H9 (cell line): Measurements from ENCODE around the gene TSPAN3. TPM values are rescaled to one million over a fixed set of nuclear protein-coding genes. Genes with fewer than 3 reads are reported as not detected.

Experiments
- DNase-seq: peaks from one replicate; pipeline ENCODE4 v3.0.0-alpha.2; 2017
- H2AFZ ChIP-seq: one replicate; pipeline ENCODE4 v1.6.1; 2013; ENCODE audit warnings: mild to moderate bottlenecking, low read length, control low read depth, moderate library complexity
- H2AK5ac ChIP-seq: 2 replicates; pipeline ENCODE4 v1.6.1; 2013; ENCODE audit warnings: low read length, control low read depth, mixed read lengths; ENCODE audit not compliant: insufficient read length
- H2BK120ac ChIP-seq: one replicate; pipeline ENCODE4 v1.6.1; 2013; ENCODE audit warnings: low read depth, mild to moderate bottlenecking, low read length, control low read depth, inconsistent platforms; ENCODE audit not compliant: poor library complexity, severe bottlenecking
- H2BK12ac ChIP-seq: 2 replicates; pipeline ENCODE4 v1.6.1; 2013; ENCODE audit warnings: low read length, control low read depth, mixed read lengths, low read depth; ENCODE audit not compliant: insufficient read length
- H2BK15ac ChIP-seq: 2 replicates; pipeline ENCODE4 v1.6.1; 2013; ENCODE audit warnings: low read depth, low read length, control low read depth
- H2BK20ac ChIP-seq: one replicate; pipeline ENCODE4 v1.6.1; 2013; ENCODE audit warnings: low read depth, mild to moderate bottlenecking, low read length, control low read depth, inconsistent platforms; ENCODE audit not compliant: poor library complexity, severe bottlenecking
- H2BK5ac ChIP-seq: 2 replicates; pipeline ENCODE4 v1.6.1; 2013; ENCODE audit warnings: low read length, control low read depth, mixed read lengths; ENCODE audit not compliant: insufficient read length
- H3K14ac ChIP-seq: 2 replicates; pipeline ENCODE4 v1.6.1; 2013; ENCODE audit warnings: low read length, control low read depth; ENCODE audit not compliant: insufficient read depth
- H3K18ac ChIP-seq: 2 replicates; pipeline ENCODE4 v1.6.1; 2013; ENCODE audit warnings: low read depth, mild to moderate bottlenecking, mixed read lengths, low read length, control low read depth; ENCODE audit not compliant: insufficient read length
- H3K23ac ChIP-seq: 2 replicates; pipeline ENCODE4 v1.6.1; 2013; ENCODE audit warnings: low read length, control low read depth, mixed read lengths, low read depth; ENCODE audit not compliant: insufficient read length
- H3K23me2 ChIP-seq: 2 replicates; pipeline ENCODE4 v1.6.1; 2013; ENCODE audit warnings: low read depth, mild to moderate bottlenecking, mixed read lengths, low read length, control low read depth; ENCODE audit not compliant: insufficient read length, poor library complexity, severe bottlenecking
- H3K27ac ChIP-seq: 2 replicates; pipeline ENCODE4 v1.5.1; 2013; ENCODE audit warnings: low read length, control low read depth, mixed read lengths, low read depth; ENCODE audit not compliant: insufficient read length
- H3K27me3 ChIP-seq: 2 replicates; pipeline ENCODE4 v1.6.1; 2013; ENCODE audit warnings: low read length, control low read depth, inconsistent platforms; ENCODE audit not compliant: insufficient read depth
- H3K4ac ChIP-seq: 2 replicates; pipeline ENCODE4 v1.6.1; 2013; ENCODE audit warnings: low read depth, mild to moderate bottlenecking, control low read depth, inconsistent platforms, low read length, moderate library complexity
- H3K4me1 ChIP-seq: 2 replicates; pipeline ENCODE4 v1.6.1; 2013; ENCODE audit warnings: low read length, control low read depth, inconsistent platforms; ENCODE audit not compliant: insufficient read depth
- H3K4me2 ChIP-seq: 2 replicates; pipeline ENCODE4 v1.6.1; 2013; ENCODE audit warnings: low read length, control low read depth, mixed read lengths; ENCODE audit not compliant: insufficient read length, insufficient read depth
- H3K56ac ChIP-seq: 2 replicates; pipeline ENCODE4 v1.6.1; 2013; ENCODE audit warnings: low read depth, mild to moderate bottlenecking, mixed read lengths, low read length, control low read depth; ENCODE audit not compliant: insufficient read length
- H3K79me1 ChIP-seq: 2 replicates; pipeline ENCODE4 v1.6.1; 2013; ENCODE audit warnings: low read depth, mild to moderate bottlenecking, moderate library complexity, low read length, control low read depth, inconsistent platforms; ENCODE audit not compliant: insufficient read depth, poor library complexity, severe bottlenecking
- H3K79me2 ChIP-seq: 2 replicates; pipeline ENCODE4 v1.6.1; 2013; ENCODE audit warnings: low read length, control low read depth, inconsistent platforms; ENCODE audit not compliant: insufficient read depth
- H3K9ac ChIP-seq: 2 replicates; pipeline ENCODE4 v1.6.1; 2013; ENCODE audit warnings: low read length, control low read depth, mixed read lengths; ENCODE audit not compliant: insufficient read length; ENCODE audit errors: extremely low read depth
- H3K9me3 ChIP-seq: one replicate; pipeline ENCODE4 v1.6.1; 2013; ENCODE audit warnings: low read depth, low read length, inconsistent platforms; ENCODE audit not compliant: control insufficient read depth
- H3T11ph ChIP-seq: one replicate; pipeline ENCODE4 v1.6.1; 2013; ENCODE audit warnings: mild to moderate bottlenecking, low read length, control low read depth, inconsistent platforms
- H4K20me1 ChIP-seq: one replicate; pipeline ENCODE4 v1.6.1; 2013; ENCODE audit not compliant: control insufficient read depth, insufficient read length, insufficient read depth
- H4K5ac ChIP-seq: 2 replicates; pipeline ENCODE4 v1.6.1; 2013; ENCODE audit warnings: low read depth, mild to moderate bottlenecking, mixed read lengths, low read length, control low read depth; ENCODE audit not compliant: insufficient read length
- H4K8ac ChIP-seq: replicated peaks from 2 replicates; pipeline ENCODE4 v1.6.1; 2013; ENCODE audit warnings: low read length, control low read depth, mixed read lengths, low read depth; ENCODE audit not compliant: insufficient read length
- H4K91ac ChIP-seq: 2 replicates; pipeline ENCODE4 v1.6.1; 2013; ENCODE audit warnings: low read depth, mild to moderate bottlenecking, moderate library complexity, mixed read lengths, low read length, control low read depth; ENCODE audit not compliant: insufficient read length
- H3K27ac Mint-ChIP-seq, 3 experiments: 2 replicates in 2 of 3; 3 replicates in 1 of 3; pipeline ENCODE4 v1.8.0; 2020 to 2021; ENCODE audit warnings: mixed read lengths in 3 of 3, mild to moderate bottlenecking in 1 of 3, moderate library complexity in 1 of 3
- H3K27me3 Mint-ChIP-seq: 2 replicates; pipeline ENCODE4 v1.8.0; 2021; ENCODE audit warnings: low read depth, mild to moderate bottlenecking, moderate library complexity, mixed read lengths
- H3K36me3 Mint-ChIP-seq, 3 experiments: 2 replicates in 2 of 3; 3 replicates in 1 of 3; pipeline ENCODE4 v1.8.0; 2020 to 2021; ENCODE audit warnings: low read depth in 3 of 3, mixed read lengths in 3 of 3; ENCODE audit not compliant: insufficient read depth in 1 of 3
- H3K4me1 Mint-ChIP-seq, 2 experiments: 2 replicates each; pipeline ENCODE4 v1.8.0; 2020; ENCODE audit warnings: mixed read lengths in 2 of 2
- H3K4me3 Mint-ChIP-seq, 2 experiments: 2 replicates in 1 of 2; 3 replicates in 1 of 2; pipeline ENCODE4 v1.8.0; 2020 to 2021; ENCODE audit warnings: mild to moderate bottlenecking in 2 of 2, mixed read lengths in 2 of 2, moderate library complexity in 1 of 2
- H3K9me3 Mint-ChIP-seq, 2 experiments: 2 replicates in 1 of 2; 3 replicates in 1 of 2; pipeline ENCODE4 v1.8.0; 2020; ENCODE audit warnings: mild to moderate bottlenecking in 2 of 2, mixed read lengths in 2 of 2, moderate library complexity in 1 of 2
- CTCF ChIP-seq: fragments of 200-600 bp; sonication (generic); conservative IDR thresholded peaks from 3 replicates; pipeline ENCODE4 v1.8.0; 2021; ENCODE audit warnings: antibody characterized with exemption, mild to moderate bottlenecking
- total RNA-seq: library from RNA; stranded (reverse); gene quantifications from 2 replicates; pipeline ENCODE4 v1.2.1, GENCODE V29; 2021

TSPAN3 gene
- total RNA-seq, 1 experiment from 2014 or later, result 117 TPM

GRCh38 chr15:77060546-77060945 lies 10.4 kb downstream of the TSPAN3 start:
- H3T11ph ChIP-seq, result no peak overlapping the region
- peaks cover 3% of the 10 kb centered on the region for H3K79me1 ChIP-seq
- Mint-ChIP-seq H3K27ac (no peak overlapping the region), H3K4me3 (no peak overlapping the region), H3K4me1 (peaks cover 47 to 56% of the 10 kb centered on the region in 2 experiments), H3K9me3 (no peaks in the 10 kb centered on the region), H3K27me3 (no peaks in the 10 kb centered on the region), H3K36me3 (no peaks in the 10 kb centered on the region)
- no peak overlapping the region for H3K4me2 ChIP-seq
- H3K4ac ChIP-seq, result no peak overlapping the region
- H2AK5ac ChIP-seq, result no peak overlapping the region
- H3K18ac ChIP-seq, result no peak overlapping the region
- H3K23me2 ChIP-seq, result no peaks in the 10 kb centered on the region
- no peak overlapping the region for H2BK20ac ChIP-seq
- peaks cover 4% of the 10 kb centered on the region; the same call in 1 of the 2 replicates for H3K79me2 ChIP-seq
- H4K91ac ChIP-seq, result no peak overlapping the region
- no peak for DNase-seq
- TF ChIP-seq CTCF, result no peak
- H2AFZ ChIP-seq, result no peak overlapping the region
- no peak overlapping the region for H2BK15ac ChIP-seq
- H4K5ac ChIP-seq, result no peak overlapping the region
- H2BK5ac ChIP-seq, result no peak overlapping the region
- no peak overlapping the region for H3K23ac ChIP-seq
- no peak overlapping the region for H4K8ac ChIP-seq
- H3K4me1 ChIP-seq, result peaks cover 2% of the 10 kb centered on the region
- H3K9me3 ChIP-seq, result no peaks in the 10 kb centered on the region
- no peaks in the 10 kb centered on the region for H4K20me1 ChIP-seq
- no peak overlapping the region for H3K14ac ChIP-seq
- H2BK12ac ChIP-seq, result no peak overlapping the region
- no peak overlapping the region for H3K27ac ChIP-seq
- no peak overlapping the region for H3K56ac ChIP-seq
- no peak overlapping the region for H2BK120ac ChIP-seq
- H3K9ac ChIP-seq, result no peak overlapping the region
- H3K27me3 ChIP-seq, result no peaks in the 10 kb centered on the region
